OCI-LY7 (cell line): ENCODE measurements around the gene OSBP2. TPM values are rescaled to one million over a fixed set of nuclear protein-coding genes. Genes with fewer than 3 reads are reported as not detected.

Source experiments
- BruUV-seq: library from RNA; stranded (reverse); fragments of 400-500 nt; replicated peaks from 2 replicates; lab custom pipeline; 2021; lab: Mats Ljungman, UMichigan
- CTCF ChIA-PET: fragments of 300-600 bp; sonication (Branson Sonifier 250); formaldehyde crosslinking; loops from one replicate; lab custom pipeline; 2022; ENCODE audit warnings: antibody characterized with exemption; ENCODE audit not compliant: unreplicated experiment; lab: Charles Lee
- POLR2A ChIA-PET: fragments of 300-600 bp; sonication (Branson Sonifier 250); formaldehyde crosslinking; loops from one replicate; lab custom pipeline; 2022; ENCODE audit warnings: antibody characterized with exemption; lab: Charles Lee
- DNase-seq: peaks from one replicate; pipeline ENCODE4 v3.0.0-alpha.2; 2015; ENCODE audit warnings: low spot score
- H2AFZ ChIP-seq: fragments of 200-600 bp; sonication (generic), shearing (Covaris generic); 2 replicates; pipeline ENCODE4 v1.6.1; 2014; ENCODE audit warnings: mild to moderate bottlenecking, antibody characterized with exemption, low read length, moderate library complexity
- H3K27ac ChIP-seq: fragments of 200-600 bp; sonication (generic); 2 replicates; pipeline ENCODE4 v1.5.1; 2014; ENCODE audit warnings: mixed run types, low read depth, mild to moderate bottlenecking, moderate library complexity, low read length, inconsistent platforms; ENCODE audit not compliant: poor library complexity, severe bottlenecking
- H3K36me3 ChIP-seq: fragments of 200-600 bp; sonication (generic); 2 replicates; pipeline ENCODE4 v1.6.1; 2014; ENCODE audit warnings: mild to moderate bottlenecking, antibody characterized with exemption, low read length, moderate library complexity, mixed read lengths; ENCODE audit not compliant: insufficient read depth
- H3K4me1 ChIP-seq: fragments of 200-600 bp; sonication (generic); 2 replicates; pipeline ENCODE4 v1.5.1; 2014; ENCODE audit warnings: mild to moderate bottlenecking, low read length; ENCODE audit not compliant: insufficient read depth, poor library complexity, severe bottlenecking
- H3K4me2 ChIP-seq: fragments of 200-600 bp; sonication (generic); 2 replicates; pipeline ENCODE4 v1.6.1; 2014; ENCODE audit warnings: mild to moderate bottlenecking, low read length
- H3K4me3 ChIP-seq: fragments of 200-600 bp; sonication (generic); 2 replicates; pipeline ENCODE4 v1.5.1; 2014; ENCODE audit warnings: mild to moderate bottlenecking, low read depth, low read length; ENCODE audit not compliant: poor library complexity, severe bottlenecking
- H3K79me2 ChIP-seq: fragments of 200-600 bp; sonication (generic); 2 replicates; pipeline ENCODE4 v1.6.1; 2016; ENCODE audit warnings: low read depth, mild to moderate bottlenecking, low read length, moderate library complexity, mixed read lengths; ENCODE audit not compliant: insufficient read depth
- H3K9me2 ChIP-seq: fragments of 200-600 bp; sonication (generic); 2 replicates; pipeline ENCODE4 v1.6.1; 2016; ENCODE audit warnings: mild to moderate bottlenecking, low read length, mixed read lengths; ENCODE audit not compliant: insufficient read depth
- H3K9me3 ChIP-seq: fragments of 200-600 bp; sonication (generic); 2 replicates; pipeline ENCODE4 v1.6.1; 2014; ENCODE audit warnings: mild to moderate bottlenecking, mixed run types, low read length, mixed read lengths
- H4K20me1 ChIP-seq: fragments of 200-600 bp; sonication (generic); 2 replicates; pipeline ENCODE4 v1.6.1; 2014; ENCODE audit warnings: mild to moderate bottlenecking, antibody characterized with exemption, low read length, moderate library complexity, mixed read lengths; ENCODE audit not compliant: insufficient read depth
- CTCF ChIP-seq: fragments of 200-600 bp; sonication (generic); conservative IDR thresholded peaks from 2 replicates; pipeline ENCODE4 v1.5.1; 2014; ENCODE audit warnings: mild to moderate bottlenecking, antibody characterized with exemption, low read length, moderate library complexity, mixed read lengths
- EZH2phosphoT487 ChIP-seq: fragments of 200-600 bp; sonication (generic); IDR thresholded peaks from 2 replicates; pipeline ENCODE4 v1.6.1; 2018; ENCODE audit warnings: low read depth, borderline replicate concordance, mild to moderate bottlenecking, mixed run types, antibody characterized with exemption, low read length, moderate library complexity, mixed read lengths
- intact Hi-C: fragments of 100-400 bp; cut with micrococcal nuclease; formaldehyde crosslinking; loops from one replicate; pipeline ENCODE4 v1.10.0; 2022; ENCODE audit not compliant: unreplicated experiment
- total RNA-seq, 2 experiments: library from RNA; depleted of rRNA in 1 of 2; stranded (reverse); fragments of >200 nt in 1 of 2; shearing (Covaris generic) in 1 of 2; gene quantifications; 2 replicates each; pipeline ENCODE4 v1.2.3, GENCODE V29; 2014 to 2022

The OSBP2 gene
- total RNA-seq, 2 experiments from 2014 or later, result 0.19 to 0.34 TPM

DNA sequence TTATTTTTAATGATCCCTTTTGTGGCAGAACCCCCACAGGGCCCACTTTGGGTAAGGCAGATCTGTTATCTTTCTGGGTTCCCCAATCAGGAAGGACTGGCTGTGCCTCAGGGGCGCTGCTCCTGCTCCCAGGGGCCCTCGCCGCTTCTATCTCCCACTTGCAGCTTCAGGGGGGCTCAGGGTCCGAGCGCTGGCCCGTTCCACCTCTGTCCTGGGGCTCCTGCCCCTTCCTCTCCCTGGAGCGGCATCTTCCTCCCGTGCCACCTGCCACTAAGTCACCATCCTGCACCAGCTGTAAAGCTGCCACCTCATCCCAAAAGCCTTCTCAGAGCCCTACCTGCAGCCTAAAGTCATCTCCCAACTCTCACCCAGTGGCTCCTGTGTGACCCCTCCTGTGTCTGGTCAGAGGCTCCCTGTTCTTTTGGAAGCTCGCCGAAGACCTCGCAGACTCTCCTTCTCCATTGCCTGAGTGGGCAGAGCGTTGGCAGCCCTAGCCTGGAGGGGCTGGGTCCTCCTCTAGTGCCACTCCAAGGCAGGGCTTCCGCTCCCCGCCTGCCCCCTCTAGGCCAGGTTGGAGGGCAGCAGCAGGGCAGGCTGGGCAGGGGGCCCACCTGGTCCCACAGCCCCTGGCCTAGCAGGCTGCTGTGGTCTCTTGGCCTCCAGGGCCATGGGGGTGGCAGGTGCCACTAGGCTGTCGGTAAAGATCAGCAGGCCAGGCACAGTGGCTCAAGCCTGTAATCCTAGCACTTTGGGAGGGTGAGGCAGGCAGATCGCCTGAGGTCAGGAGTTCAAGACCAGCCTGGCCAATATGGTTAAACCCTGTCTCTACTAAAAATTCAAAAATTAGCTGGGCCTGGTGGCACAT lies 167.2 kb downstream of the OSBP2 start:
- TF ChIP-seq EZH2phosphoT487 (no peak), CTCF (no peak)
- BruUV-seq, result no TSS peak
- no peaks in the 10 kb centered on the region for H3K9me3 ChIP-seq
- H2AFZ ChIP-seq, result no peak overlapping the region
- H3K79me2 ChIP-seq, result no peaks in the 10 kb centered on the region
- no peaks in the 10 kb centered on the region for H3K9me2 ChIP-seq
- no peak overlapping the region for H3K4me2 ChIP-seq
- H3K36me3 ChIP-seq, result no peaks in the 10 kb centered on the region
- H4K20me1 ChIP-seq, result no peaks in the 10 kb centered on the region
- POLR2A ChIA-PET, result no interaction called here
- no peak overlapping the region for H3K27ac ChIP-seq
- H3K4me1 ChIP-seq, result no peaks in the 10 kb centered on the region
- CTCF ChIA-PET, result no interaction called here
- no peak overlapping the region for H3K4me3 ChIP-seq
- DNase-seq, result no peak
- intact Hi-C loops, result no loop called here

DNA sequence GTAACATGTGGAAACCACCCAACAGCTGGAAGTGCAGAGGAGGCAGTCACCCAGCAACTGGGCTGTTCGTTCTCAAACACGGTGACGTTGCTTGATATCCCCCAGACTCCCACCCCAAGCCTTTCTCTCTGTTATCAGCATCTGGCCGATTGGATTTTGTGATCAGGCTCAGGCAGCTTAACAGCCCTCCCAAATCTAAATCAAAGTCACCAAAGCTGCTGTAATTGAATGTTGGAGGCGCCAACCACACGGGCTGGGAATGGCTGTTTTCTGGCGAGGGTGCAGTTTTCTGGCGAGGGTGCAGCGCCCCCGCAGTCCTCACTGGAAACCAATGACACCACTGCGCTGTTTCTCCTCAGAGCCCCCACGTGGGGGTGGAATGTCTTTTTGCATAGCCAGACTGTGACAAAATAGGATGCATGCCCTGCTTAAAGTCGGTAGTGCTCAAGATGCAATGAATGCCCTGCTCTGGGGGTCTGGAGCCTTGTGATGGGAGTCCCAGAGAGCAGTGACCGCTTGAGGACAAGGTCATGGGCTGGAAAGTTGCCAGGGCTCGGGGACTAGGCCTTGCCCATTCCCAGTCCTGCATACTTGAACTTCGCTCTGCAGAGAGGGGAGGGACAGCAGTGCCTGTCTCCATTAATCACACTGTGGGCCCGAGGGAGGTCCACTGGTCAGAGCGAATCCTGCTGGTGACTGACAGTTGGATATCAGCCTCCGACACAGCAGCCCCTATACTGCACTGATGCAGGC lies 168.6 kb downstream of the OSBP2 start:
- no peak overlapping the region for H3K4me3 ChIP-seq
- POLR2A ChIA-PET, result no interaction called here
- H4K20me1 ChIP-seq, result no peaks in the 10 kb centered on the region
- H2AFZ ChIP-seq, result no peak overlapping the region
- no peaks in the 10 kb centered on the region for H3K4me1 ChIP-seq
- no peak overlapping the region for H3K27ac ChIP-seq
- intact Hi-C loops, result no loop called here
- no peaks in the 10 kb centered on the region for H3K9me3 ChIP-seq
- H3K36me3 ChIP-seq, result no peaks in the 10 kb centered on the region
- CTCF ChIA-PET, result no interaction called here
- no peak for DNase-seq
- no peaks in the 10 kb centered on the region for H3K9me2 ChIP-seq
- BruUV-seq, result no TSS peak
- TF ChIP-seq CTCF (no peak), EZH2phosphoT487 (no peak)
- no peak overlapping the region for H3K4me2 ChIP-seq
- H3K79me2 ChIP-seq, result no peaks in the 10 kb centered on the region
